ENCODE data around the gene IMMP2L.
"Not testable (repeated sequence)": the region's sequence is repeated elsewhere in the genome, so short reads cannot be mapped to it uniquely, and the experiment has no call there.

The IMMP2L gene

GRCh38 chr7:111561904-111562732, at the start of gene IMMP2L:
TSS of gene IMMP2L (minus strand) at chr7:111562492.
- DNase-seq: peak; percentile 94

DNA sequence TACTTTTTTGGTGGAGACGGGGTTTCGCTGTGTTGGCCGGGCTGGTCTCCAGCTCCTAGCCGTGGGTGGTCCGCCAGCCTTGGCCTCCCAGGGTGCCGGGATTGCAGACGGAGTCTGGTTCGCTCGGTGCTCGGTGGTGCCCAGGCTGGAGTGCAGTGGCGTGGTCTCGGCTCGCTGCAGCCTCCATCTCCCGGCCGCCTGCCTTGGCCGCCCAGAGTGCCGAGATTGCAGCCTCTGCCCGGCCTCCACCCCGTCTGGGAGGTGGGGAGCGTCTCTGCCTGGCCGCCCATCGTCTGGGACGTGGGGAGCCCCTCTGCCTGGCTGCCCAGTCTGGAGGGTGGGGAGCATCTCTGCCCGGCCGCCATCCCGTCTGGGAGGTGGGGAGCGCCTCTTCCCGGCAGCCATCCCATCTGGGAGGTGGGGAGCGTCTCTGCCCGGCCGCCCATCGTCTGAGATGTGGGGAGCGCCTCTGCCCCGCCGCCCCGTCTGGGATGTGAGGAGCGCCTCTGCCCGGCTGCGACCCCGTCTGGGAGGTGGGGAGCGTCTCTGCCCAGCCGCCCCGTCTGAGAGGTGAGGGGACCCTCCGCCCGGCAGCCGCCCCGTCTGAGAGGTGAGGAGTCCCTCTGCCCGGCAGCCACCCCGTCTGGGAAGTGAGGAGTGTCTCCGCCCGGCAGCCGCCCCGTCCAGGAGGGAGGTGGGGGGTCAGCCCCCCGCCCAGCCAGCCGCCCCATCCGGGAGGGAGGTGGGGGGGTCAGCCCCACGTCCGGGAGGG, 47.4 kb upstream of the IMMP2L start:
- not testable (repeated sequence) for DNase-seq

- DNase-seq: no peak
These were observed 45.3 kb upstream of the IMMP2L start for GRCh38 chr7:111607621-111608020.

DNA sequence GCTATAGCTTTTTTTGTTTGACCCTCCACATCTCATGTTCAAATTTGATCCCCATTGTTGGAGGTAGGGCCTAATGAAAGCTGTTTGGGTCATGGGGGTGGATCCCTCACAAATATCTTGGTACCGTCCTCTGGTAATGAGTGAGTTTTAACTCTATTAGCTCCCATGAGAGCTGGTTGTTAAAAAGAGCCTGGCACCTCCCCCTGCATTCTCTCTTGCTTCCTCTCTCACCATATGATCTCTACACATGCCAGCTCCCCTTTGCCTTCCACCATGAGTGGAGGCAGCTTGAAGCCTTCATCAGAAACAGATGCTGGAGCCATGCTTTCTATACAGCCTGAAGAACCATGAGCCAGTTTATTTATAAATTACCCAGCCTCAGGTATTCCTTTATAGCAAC, 43.0 kb upstream of the IMMP2L start:
- no peak for DNase-seq

DNA sequence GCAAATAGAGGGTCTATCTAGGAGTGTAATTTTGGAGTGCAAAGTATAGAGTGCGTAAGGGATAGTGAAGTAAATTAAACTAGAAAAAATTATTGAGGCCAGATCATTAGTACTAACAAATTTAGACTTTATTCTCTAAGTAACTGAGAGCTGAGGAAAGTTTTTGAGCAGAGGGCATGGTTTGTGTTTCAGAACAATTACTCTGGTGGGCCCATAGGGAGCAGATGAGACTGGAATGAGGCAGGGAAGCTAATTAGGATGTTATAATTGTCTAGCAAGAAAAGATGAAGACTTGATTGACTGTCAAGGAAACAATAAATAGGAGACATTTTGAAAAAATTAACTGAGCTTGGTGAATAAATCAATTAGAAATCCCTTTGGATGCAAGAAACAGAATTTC, 37.8 kb upstream of the IMMP2L start:
- DNase-seq: no peak

- no peak for DNase-seq
These were observed 33.5 kb upstream of the IMMP2L start for GRCh38 chr7:111595780-111596179.

GRCh38 chr7:111594602-111595001, 32.3 kb upstream of the IMMP2L start:
- DNase-seq: no peak

DNA sequence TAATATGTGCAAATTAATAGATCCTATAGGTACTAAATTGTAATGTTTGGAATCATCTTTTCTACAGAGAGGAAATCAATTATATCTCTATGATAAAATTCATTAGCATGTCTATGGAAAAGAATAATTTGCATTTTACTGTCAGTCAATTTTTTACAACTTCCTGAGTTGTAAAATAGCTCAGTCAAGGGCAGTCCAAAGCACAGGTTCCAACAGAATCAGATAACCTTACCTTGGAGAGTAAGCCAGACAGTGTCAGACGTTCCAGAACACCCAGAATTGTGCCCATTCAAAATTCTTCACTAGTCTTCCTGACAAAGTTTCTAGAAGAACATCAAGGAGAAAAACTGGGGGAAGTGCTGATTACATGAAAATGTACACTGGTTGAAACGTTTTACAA, 31.1 kb upstream of the IMMP2L start:
- DNase-seq: no peak

DNA sequence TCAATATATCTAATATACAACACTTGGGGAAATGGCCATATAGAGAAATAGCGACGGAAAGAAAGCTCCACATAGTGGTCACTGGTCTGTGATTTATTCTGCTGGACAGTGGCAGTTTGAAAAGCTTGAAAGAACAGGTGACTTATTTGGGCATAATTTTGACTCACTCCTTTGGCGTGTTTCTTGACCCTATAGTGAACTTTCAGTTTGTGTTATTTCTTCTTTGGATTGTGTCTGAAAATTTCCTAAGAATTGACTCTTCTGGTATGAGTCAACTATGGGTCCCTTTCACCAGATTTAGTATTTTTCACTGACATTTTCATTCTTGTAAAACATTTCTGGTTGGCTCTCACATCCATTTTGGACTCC, 25.8 kb upstream of the IMMP2L start:
- DNase-seq: no peak

DNA sequence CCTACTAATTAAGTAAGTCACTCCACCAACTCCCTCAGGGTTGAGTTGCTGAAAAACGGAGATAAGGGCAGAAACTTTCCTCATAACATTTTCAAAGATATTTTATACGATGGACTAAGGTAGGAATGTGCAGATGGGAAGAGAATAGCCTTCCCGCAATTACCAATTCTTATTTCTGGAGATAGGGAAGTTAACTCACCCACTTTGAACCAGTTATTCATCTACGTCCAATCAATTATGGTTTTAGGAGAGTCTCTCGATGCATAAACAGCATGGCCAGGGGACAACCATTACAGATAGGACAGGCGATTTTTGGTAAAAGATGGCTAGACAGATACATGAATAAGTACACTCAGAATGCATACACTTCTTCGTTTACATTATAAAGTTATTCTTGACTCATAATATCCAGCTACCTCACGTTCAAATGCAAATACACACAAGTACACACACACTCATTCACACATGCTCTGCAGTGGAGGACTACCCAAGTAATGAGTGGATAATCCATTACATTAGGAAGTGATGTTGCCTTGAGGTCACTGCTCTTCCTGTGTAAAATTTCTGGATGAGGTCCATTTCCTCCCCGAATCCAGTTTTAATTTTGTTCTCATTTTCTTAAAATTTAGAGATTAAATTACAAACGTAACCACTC, 25.2 kb upstream of the IMMP2L start:
- DNase-seq: no peak

- no peak for DNase-seq
These were observed 24.6 kb upstream of the IMMP2L start for GRCh38 chr7:111586711-111587409.

DNA sequence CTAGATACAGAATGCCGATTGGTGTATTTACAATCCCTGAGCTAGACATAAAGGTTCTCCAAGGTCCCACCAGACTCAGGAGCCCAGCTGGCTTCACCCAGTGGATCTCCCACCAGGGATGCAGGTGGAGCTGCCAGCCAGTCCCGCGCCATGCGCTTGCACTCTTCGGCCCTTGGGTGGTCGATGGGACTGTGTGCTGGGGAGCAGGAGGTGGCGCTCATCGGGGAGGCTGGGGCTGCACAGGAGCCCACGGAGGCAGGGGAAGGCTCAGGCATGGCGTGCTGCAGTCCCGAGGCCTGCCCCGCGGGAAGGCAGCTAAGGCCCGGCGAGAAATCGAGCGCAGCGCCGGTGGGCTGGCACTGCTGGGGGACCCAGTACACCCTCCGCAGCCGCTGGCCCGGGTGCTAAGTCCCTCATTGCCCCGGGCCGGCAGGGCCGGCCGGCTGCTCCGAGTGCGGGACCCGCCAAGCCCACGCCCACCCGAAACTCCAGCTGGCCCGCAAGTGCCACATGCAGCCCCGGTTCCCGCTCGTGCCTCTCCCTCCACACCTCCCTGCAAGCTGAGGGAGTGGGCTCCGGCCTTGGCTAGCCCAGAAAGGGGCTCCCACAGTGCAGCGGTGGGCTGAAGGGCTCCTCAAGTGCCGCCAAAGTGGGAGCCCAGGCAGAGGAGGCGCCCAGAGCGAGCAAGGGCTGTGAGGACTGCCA, 19.6 kb upstream of the IMMP2L start:
- DNase-seq: not testable (repeated sequence)

DNA sequence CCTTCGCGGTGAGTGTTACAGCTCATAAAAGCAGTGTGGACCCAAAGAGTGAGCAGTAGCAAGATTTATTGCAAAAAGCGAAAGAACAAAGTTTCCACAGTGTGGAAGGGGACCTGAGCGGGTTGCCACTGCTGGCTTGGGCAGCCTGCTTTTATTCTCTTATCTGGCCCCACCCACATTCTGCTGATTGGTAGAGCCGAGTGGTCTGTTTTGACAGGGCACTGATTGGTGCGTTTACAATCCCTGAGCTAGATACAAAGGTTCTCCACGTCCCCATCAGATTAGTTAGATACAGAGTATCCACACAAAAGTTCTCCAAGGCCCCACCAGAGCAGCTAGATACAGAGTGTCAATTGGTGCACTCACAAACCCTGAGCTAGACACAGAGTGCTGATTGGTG, 18.9 kb upstream of the IMMP2L start:
- DNase-seq: not testable (repeated sequence)

DNA sequence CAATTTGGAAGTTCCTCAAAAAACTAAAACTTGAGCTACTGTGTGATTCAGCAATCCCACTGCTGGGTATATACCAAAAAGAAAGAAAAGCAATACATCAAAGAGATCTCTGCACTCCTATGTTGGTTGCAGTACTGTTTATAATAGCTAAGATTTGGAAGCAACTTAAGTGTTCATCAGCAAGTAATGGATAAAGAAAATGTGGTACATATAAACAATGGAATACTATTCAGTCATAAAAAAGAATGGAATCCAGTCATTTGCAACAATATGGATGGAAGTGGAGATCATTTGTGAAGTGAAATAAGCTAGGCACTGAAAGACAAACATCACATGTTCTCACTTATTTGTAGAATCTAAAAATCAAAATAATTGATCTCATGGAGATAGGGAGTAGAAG, 16.5 kb upstream of the IMMP2L start:
- DNase-seq: no peak

DNA sequence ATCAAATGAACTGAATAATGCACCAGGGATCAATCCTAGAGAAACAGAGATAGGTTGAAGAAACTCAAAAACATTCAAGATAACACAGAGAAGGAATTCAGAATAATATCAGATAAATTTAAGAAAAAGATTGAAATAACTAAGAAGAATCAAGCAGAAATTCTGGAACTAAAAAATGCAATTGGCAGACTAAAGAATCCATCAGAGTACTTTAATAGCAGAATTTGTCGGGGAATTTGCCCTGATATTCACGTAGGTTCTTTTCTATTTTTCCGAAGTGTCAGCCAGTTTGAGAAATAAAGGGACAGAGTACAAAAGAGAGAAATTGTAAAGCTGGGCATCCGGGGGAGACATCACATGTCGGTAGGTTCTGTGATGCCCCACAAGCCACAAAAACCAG, 9.4 kb upstream of the IMMP2L start:
- DNase-seq: no peak

- DNase-seq: no peak
These were observed 6.7 kb upstream of the IMMP2L start for GRCh38 chr7:111568870-111569462.

DNA sequence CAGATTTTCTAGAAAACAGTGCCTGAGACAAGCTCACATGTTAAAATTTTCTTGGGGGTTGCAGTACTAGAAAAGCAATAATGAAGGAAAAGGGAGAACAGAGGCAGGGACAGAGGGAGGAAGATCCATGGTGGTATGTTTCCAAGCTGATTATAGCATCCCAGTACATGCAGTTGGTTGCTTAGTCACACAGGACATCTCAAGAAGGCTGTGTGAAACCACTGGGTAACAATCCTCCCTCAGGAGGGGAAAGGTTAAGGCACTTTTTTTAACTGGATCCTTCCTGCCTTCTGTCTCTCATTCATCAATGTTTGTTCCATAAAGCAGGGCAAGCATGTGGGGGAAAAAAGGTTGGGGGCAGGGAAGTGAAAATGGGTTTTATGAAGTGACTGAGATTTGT, 6.1 kb upstream of the IMMP2L start:
- DNase-seq: no peak

DNA sequence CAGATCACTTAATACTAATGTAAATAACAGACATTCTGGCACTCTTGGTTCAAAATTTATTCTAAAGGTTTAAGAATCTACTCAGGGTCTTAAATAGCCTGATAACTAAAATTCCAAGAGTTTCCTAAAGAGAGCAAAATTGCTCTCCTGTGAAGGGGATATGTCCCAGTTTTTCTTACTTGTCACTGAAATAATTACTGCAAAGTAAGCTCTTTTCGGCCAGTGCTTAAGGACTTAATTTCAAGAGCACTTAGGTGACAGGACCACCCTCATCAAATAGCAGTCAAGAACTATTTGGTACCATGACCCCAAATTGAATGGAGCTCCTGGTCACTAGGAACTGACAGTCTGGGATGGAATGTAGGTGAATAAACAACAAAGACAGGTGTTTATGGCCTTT, 1.8 kb upstream of the IMMP2L start:
- no peak for DNase-seq

DNA sequence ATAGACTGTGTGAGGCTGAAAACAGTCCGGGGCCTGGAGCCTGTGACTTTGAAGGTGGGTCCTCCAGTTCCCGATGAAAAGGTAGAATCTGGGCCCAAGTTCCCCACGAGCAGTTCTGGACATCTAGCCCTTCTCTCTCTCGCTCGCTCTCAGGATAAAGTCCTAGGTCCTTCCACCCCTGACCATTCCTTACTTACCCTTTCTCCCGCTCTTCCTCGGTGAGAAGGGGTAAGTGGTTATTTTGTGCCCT, 713 bp downstream of the IMMP2L start:
- DNase-seq: peak; percentile 9

DNA sequence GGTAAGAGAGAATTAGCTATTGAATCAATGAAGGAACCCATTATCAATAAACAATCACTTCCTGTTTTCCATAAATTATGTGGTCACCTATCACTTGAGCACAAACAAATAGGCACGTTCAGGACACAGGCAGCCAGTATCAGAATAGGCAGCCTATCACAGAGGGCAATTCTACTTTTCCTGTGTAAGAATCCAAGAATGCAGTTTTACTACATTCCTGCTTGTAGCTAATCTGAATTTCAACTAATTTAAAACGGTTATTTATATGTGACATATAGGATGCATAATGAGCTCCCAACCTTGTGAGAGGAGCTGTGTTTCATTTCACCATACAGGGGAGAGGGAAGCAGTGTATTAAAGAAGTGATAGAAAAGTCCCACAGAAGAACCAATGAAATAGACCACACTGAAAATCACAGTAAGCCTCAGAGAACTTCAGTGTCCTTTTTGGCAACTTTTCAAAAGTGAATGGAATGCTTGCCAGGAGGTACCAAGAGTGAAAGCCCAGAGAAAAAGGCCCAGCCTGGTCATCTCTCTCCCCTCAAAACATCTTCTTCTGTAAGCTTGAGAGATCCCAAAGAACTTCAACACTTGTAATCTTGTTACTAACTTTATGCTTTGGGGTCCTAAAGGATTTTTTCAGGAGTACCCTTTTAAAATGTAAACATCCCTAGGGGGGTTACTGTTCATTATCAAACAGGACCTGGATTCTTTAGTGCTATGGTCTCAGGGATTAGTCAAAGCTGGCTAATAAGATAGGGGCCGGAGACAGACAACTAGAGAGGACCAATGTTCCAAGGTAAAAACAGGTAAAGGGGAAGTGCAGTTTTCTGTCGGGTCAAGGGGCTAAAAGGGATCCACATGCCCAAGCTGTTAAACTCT, 1.3 kb downstream of the IMMP2L start:
- no peak for DNase-seq

- DNase-seq: no peak
These were observed 3.3 kb downstream of the IMMP2L start for GRCh38 chr7:111558991-111559390.
